ENCODE results near the gene CA6. TPM values are rescaled to one million over a fixed set of nuclear protein-coding genes. Genes with fewer than 3 reads are reported as not detected.
"Not testable (repeated sequence)": the region's sequence is repeated elsewhere in the genome, so short reads cannot be mapped to it uniquely, and the experiment has no call there.

The CA6 gene
- total RNA-seq, 2 donors from 2014 or later = not detected

DNA sequence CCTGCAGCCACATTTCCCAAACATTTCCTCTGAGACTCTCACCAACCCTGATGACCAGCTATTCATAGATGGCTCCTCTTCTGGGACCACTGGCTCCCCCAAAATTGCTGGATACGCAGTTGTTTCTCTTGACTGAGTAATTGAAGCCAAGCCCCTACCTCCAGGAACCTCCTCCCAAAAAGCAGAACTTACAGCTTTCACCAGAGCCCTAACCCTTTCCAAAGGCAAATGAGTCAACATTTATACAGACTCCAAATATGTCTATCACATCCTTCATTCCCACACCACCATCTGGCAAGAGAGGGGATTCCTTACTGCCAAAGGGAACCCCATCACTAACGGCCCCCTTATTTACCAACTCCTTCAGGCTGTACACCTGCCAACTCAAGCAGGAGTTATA lies 20.3 kb upstream of the CA6 start:
- no peak for ATAC-seq
- DNase-seq = no peak
- intact Hi-C loops (cut with DNase I) = loop anchor here in 1 of 2 donors (10.0 kb wide), 1 partner anchor 169 kb away; no protein-coding TSS in a partner anchor

DNA sequence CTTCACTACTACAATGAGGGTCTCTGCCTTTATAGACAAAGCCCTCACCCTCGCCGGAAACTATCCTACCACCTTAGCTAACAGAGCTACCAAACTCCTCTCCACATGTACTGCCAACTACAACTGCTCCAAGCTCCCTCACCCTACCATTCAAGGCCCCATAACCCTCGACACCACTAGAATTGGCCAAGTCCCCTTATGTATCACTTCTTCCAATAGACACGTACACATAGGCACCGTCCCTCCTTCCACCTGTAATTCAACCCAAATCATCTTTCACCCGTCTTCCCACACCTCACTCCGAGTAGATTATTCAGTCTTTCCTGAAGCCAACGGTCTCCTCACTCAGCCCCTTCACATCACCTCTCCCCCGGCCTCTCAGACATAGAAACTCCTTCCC lies 19.7 kb upstream of the CA6 start:
- no peak for DNase-seq
- intact Hi-C loops (cut with DNase I) = loop anchor here in 1 of 2 donors (10.0 kb wide), 1 partner anchor 169 kb away; no protein-coding TSS in a partner anchor
- no peak for ATAC-seq

DNA sequence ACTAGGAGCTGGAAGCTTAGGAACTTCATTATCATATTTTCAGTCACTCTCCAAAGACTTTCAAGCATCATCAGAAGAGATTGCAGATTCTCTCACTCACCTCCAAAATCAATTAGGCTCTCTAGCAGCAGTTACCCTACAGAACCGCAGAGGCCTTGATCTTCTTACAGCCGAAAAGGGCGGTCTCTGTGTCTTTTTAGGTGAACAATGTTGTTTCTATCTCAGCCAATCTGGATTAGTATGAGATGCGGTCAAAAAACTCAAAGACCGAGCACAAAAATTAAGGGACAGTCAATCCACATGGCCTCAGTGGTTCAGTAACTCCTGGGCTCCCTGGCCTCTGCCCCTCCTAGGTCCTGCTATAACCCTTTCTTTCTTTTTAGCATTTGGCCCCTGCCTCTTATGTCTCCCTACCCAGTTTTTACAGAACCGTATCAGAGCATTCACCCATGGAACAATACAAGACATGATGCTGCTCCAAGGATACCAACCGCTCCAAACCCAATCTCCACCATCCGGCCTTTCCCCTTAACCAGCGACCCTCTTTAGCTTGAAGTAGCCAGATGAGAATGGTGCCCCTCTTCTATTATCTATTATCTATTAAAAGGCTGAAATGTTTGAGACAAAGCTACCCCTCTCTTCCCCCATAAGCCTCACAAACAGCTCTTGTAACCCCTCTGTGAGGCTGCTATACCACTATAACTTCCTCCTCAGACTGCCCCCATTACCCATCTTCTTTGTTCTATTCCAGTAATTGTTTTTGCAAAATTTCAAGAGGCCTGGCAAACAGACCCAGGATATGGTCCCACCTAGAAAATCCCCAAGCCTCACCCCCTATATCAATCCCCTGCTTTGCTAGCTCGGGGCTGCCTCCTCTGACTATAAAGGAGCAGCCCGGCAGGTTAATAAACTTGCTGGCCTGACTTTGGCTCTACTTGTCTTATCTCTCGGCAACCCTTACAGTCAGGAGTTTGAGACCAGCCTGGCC lies 18.7 kb upstream of the CA6 start:
- intact Hi-C loops (cut with DNase I) = loop anchor here in 1 of 2 donors (10.0 kb wide), 1 partner anchor 168 kb away; no protein-coding TSS in a partner anchor
- ATAC-seq (no peak), DNase-seq (no peak)

GRCh38 chr1:8930116-8930515 lies 15.6 kb upstream of the CA6 start:
- no peak for ATAC-seq
- DNase-seq = no peak
- intact Hi-C loops (cut with DNase I) = no loop called here

DNA sequence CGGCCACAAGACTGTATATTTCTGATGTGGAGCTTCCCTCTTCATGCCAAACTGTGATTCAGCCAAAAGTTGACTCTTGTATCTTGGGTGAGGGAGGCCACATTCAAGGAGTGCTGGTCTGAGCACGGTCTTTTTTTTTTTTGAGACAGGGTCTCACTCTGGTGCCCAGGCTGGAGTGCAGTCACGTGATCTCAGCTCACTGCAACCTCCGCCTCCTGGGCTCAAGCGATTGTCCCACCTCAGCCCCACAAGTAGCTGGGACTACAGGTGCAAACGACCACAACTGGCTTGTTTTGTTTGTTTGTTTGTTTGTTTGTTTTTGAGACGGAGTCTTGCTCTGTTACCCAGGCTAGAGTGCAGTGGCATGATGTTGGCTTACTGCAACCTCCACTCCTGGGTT lies 8.6 kb upstream of the CA6 start:
- ATAC-seq, DNase-seq: not testable (repeated sequence)

DNA sequence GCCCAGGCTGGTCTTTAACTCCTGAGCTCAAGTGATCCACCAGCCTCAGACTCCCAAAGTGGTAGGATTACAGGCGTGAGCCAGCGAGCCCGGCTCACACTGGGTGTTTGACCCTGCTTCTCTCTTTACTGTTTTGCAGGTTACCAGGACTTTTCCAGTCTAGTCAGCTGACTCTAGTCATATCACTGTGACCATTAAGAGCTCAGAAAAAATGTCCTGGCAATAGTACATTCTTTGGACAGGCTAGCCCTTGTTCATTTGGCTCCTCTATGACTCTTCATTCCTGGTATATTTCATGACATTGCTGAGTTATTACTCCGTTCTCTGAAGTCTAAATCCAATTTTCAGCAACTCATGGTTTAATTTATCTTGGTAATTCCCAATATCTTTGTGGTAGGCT lies 8.0 kb upstream of the CA6 start:
- peak; percentile 59 to 69 for ATAC-seq
- DNase-seq = no peak
- intact Hi-C loops (cut with DNase I) = no loop called here

More for the DNA sequence above, 8.6 kb upstream of the CA6 start:
- intact Hi-C loops (cut with DNase I) = not testable (repeated sequence)

DNA sequence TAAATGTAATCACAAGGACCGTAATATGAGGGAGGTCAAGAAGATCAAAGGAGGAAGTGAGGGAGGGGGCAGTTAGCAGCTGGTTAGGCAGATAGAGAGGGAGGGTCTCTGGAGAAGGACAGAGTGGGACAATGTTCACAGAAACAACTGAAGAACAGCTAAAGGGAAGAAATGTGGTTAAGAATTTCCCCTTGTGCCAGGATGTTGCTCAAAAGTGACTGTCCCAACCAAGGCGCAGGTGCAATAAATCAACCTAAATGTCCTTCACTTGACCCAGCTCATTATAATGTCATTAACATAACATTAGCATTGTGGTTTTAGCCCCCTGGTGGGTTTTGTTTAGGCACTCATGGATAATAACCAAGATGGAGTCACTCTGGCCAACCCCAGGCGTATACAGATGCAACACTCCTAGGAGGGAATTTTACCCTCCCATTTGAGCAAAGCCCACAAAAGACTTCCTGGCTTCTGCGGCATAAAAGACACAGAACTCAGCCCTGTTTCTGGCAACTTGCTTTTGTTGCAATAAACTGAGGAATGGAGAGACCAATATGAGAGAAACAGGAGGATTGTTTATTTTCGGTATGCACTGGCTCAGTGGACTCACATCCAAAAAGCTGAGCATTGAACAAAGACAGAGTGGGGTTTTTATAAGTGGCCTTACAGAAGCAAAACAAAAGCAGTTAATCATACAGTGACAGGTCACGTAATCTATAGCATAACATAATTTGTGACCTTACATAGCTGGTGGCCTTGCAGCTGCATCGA lies 7.3 kb upstream of the CA6 start:
- ATAC-seq = no peak
- intact Hi-C loops (cut with DNase I) = no loop called here

GRCh38 chr1:8939000-8939265 lies 6.7 kb upstream of the CA6 start:
- DNase-seq = no peak
- intact Hi-C loops (cut with DNase I) = no loop called here
- ATAC-seq = no peak

More for the DNA sequence above, 7.3 kb upstream of the CA6 start:
- no peak for DNase-seq

DNA sequence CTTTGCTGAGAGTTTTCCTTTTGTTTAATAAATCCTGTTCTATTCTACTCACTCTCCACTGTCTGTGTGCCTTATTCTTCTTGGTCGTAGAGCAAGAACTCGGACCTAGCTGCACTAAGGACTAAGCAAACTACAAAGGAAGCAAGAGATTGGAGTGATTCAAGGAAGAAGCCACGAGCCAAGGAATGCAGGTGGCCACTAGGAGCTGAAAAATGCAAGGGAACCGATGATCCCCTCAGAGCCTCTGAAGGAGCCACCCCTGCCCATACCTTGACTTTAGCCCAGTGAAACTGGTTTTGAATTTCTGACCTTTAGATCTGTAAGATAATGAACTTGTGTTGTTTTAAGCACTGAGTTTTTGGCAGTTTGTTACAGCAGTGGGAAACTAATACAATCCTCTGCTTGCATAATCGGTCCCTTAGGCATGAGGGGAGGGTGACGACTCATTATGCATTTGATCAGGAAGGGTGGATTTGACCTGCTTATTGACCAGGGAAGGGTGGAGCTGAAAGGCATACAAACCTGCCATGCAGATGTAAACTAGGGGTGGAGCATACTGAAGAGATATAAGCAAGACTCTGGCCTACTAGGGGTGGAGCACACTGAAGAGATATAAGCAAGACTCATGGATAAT lies 6.2 kb upstream of the CA6 start:
- DNase-seq = no peak
- intact Hi-C loops (cut with DNase I) = no loop called here
- ATAC-seq = no peak

- intact Hi-C loops (cut with DNase I) = no loop called here
- ATAC-seq (peak; percentile 23 to 81), DNase-seq (no peak)
Measured at GRCh38 chr1:8941906-8942305, 3.8 kb upstream of the CA6 start.

GRCh38 chr1:8943498-8944405 lies 1.9 kb upstream of the CA6 start:
- DNase-seq (no peak), ATAC-seq (peak in 1 of 2 donors; percentile 24)
- intact Hi-C loops (cut with DNase I) = no loop called here

DNA sequence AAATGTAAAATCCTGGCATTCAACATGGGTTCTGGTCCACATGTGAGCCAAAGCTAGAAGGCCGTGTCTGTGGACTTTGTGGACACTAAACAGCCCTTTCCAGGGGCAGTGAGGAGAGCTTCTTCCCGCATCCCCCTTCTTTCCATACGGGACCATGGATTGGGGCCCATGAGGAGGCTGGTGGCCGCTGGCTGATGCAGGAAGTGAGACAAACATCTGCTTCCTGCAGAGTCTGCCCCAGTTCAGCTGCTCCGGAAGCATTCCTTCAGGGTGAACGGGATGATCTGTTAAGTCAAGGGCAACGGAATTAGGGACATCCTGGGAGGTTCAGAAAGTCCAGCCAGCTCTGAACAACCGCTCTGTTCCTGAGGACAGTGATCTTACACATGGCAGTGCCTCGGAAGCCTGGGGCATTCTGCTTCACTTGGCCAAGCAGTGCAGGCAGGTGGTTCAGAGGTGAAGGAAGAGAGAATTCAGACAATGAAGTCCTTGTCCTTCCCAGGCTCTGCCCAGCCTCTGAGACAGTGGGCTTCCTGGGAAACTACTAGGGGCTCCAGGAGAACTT lies 1.5 kb downstream of the CA6 start:
- DNase-seq (no peak), ATAC-seq (no peak)

DNA sequence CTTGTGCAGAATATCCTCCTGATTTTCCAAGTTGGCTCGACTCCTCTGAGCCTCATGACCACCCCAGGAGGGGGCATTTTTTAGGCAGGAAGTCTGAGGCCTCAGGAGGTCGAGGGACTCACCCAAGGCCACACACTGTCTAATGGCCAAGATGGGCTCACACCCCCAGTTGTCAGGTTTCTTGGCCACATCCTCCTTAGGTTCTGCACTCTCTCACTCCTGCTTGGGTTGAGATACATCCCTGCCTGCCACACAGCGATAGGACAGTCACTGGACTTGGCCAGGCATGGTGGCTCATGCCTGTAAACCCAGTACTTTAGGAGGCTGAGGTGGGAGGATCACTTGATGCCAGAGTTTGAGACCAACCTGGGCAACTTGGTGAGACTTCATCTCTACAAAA lies 4.6 kb downstream of the CA6 start:
- DNase-seq (no peak), ATAC-seq (no peak)
- intact Hi-C loops (cut with DNase I) = no loop called here

More for the DNA sequence above, 1.5 kb downstream of the CA6 start:
- intact Hi-C loops (cut with DNase I) = no loop called here

DNA sequence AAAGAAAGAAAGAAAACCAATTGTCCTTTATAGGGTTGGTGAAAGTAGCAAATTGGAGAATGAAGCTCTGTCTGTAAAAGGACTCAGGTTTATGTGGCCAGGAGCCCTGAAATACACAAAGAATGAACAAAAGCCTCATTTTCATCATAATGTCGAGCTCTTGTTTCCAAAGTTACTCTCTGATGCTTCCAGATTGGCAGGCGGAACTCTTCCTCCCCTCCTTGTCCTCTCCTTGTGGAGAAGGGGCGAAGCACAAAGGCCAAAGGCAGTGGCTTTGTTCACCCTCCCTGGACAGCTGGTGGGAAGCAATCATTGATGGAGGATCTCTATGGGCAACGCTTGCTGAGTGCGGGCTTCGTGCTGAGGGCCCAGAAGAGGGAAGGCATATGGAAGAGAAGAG lies 5.6 kb downstream of the CA6 start:
- no peak for DNase-seq

GRCh38 chr1:8955406-8955805 lies 9.7 kb downstream of the CA6 start:
- intact Hi-C loops (cut with DNase I) = no loop called here
- no peak for ATAC-seq
- DNase-seq = no peak

More for the DNA sequence above, 5.6 kb downstream of the CA6 start:
- ATAC-seq = no peak
- intact Hi-C loops (cut with DNase I) = no loop called here

DNA sequence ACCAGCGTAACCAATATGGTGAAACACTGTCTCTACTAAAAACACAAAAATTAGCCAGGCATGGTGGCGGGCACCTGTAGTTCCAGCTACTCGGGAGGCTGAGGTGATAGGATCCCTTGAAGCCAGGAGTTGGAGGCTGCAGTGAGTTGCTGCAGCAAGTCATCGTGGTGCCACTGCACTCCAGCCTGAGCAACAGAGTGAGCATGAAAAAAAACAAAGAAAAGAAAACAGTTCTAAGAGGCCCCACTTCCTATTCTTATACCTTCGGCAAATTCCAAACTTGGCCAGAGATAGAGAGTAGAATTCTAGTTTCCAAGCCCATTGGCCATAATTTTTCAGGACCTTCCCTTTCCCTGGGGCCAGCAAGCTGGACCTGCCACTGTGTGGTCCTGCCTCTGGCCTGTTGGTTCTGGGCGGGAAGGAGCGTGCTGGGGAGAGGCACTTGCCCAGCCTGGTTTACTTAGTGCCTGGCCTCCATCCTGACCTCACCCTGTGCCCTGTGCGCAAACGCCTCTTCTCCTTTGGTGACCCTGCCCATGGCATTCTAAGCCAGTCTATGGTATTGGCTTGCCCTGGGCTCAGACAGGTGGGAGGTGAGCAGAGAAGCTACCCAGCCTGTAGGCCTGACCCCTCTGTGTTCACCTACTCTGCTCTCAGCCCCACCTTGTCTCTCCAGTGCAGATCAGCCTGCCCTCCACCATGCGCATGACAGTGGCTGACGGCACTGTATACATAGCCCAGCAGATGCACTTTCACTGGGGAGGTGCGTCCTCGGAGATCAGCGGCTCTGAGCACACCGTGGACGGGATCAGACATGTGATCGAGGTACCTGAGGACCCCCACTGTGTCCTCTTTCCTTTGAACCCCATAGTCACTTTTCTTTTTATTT lies 11.0 kb downstream of the CA6 start:
- intact Hi-C loops (cut with DNase I) = no loop called here
- ATAC-seq = no peak

GRCh38 chr1:8962812-8963530 lies 17.3 kb downstream of the CA6 start:
- ATAC-seq (peak in 1 of 2 donors; percentile 54), DNase-seq (peak; percentile 28)
- intact Hi-C loops (cut with DNase I) = no loop called here

More for the DNA sequence above, 11.0 kb downstream of the CA6 start:
- DNase-seq = no peak

Data from left cardiac atrium (tissue), 4 donors.